Stimulated activated naive CD8-positive, alpha-beta T cell treated with anti-CD3 and anti-CD28 coated beads, Interleukin-15, Interleukin-2, amounts not matched to agents 100 ng/mL and 50 ng/mL, for 24 hours (primary cell): Measurements from ENCODE around the gene DUS2.
"Not testable (repeated sequence)": the region's sequence is repeated elsewhere in the genome, so short reads cannot be mapped to it uniquely, and the experiment has no call there.

Experiments
- H3K27ac Mint-ChIP-seq: one replicate; pipeline ENCODE4 v1.8.0; 2021; ENCODE audit warnings: mild to moderate bottlenecking, mixed read lengths
- H3K27me3 Mint-ChIP-seq: one replicate; pipeline ENCODE4 v1.8.0; 2021; ENCODE audit warnings: mixed read lengths
- H3K36me3 Mint-ChIP-seq: one replicate; pipeline ENCODE4 v1.8.0; 2021; ENCODE audit warnings: low read depth, mixed read lengths
- H3K4me1 Mint-ChIP-seq: one replicate; pipeline ENCODE4 v1.8.0; 2021; ENCODE audit warnings: low read depth, mixed read lengths
- H3K4me3 Mint-ChIP-seq: one replicate; pipeline ENCODE4 v1.8.0; 2021; ENCODE audit warnings: mild to moderate bottlenecking, mixed read lengths
- H3K9me3 Mint-ChIP-seq: one replicate; pipeline ENCODE4 v1.8.0; 2021; ENCODE audit warnings: mixed read lengths

DUS2 gene

DNA sequence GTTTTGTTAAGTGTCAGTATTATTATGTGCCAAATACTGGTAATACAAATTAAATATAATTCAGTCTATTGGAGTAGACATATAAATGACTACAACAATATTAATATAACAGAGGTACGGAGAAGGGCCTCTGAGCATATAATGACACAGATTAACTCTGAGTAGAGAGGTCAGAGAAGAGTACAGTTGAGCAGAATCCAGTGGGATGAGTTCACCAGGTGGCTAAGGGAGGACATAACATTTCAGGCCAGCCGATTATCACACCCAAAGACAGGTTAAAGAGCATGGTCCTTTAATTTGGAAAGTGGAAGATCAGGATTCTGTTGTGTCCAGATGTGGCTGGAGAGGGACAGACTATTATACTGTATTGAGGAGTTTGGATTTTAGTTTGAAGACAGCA, 73.4 kb downstream of the DUS2 start:
- H3K4me3 Mint-ChIP-seq: no peak overlapping the region
- peaks cover 14% of the 10 kb centered on the region for H3K36me3 Mint-ChIP-seq
- H3K27me3 Mint-ChIP-seq: no peaks in the 10 kb centered on the region
- H3K27ac Mint-ChIP-seq: peak overlapping the region; percentile 5
- H3K9me3 Mint-ChIP-seq: no peaks in the 10 kb centered on the region
- H3K4me1 Mint-ChIP-seq: peaks cover 81% of the 10 kb centered on the region

DNA sequence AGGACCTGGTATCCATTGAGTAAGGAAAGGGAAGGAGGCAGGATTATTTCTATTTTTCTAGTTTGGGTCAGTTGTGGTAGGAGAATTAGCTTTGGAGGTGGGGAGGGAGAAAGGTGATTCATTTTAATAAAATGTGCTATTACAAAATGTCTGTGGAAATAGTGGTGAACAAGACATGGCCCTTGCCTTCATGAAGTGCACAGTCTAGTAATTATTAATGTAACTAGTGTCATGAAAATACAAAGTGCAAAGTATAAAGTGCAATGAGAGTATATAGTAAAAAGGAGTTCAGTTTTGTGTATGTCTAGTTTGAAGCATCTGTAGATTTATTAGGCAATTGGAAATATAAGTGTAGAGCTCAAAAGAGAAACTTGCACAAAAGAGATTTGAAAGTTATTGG, 74.0 kb downstream of the DUS2 start:
- no peaks in the 10 kb centered on the region for H3K9me3 Mint-ChIP-seq
- H3K27ac Mint-ChIP-seq: peak overlapping the region; percentile 27
- no peaks in the 10 kb centered on the region for H3K27me3 Mint-ChIP-seq
- peaks cover 81% of the 10 kb centered on the region for H3K4me1 Mint-ChIP-seq
- peaks cover 18% of the 10 kb centered on the region for H3K36me3 Mint-ChIP-seq
- H3K4me3 Mint-ChIP-seq: no peak overlapping the region

DNA sequence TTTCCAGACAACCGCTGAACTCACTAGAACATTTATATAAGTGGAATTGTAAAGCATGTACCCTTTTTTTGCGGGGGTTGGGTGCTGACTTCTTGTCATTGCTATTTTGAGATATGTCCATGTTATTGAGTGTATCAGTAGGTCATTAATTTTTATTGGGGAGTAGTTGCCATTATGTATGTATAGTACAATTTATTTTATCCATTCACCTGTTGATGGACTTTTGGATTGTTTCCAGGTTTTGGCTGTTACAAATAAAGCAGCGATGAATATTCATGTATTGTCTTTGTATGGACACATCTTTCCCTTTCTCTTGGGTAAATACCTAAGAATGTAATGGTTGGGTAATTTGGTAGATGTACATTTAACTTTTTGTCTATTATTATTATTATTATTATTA, 74.8 kb downstream of the DUS2 start:
- no peak overlapping the region for H3K4me3 Mint-ChIP-seq
- no peaks in the 10 kb centered on the region for H3K9me3 Mint-ChIP-seq
- H3K4me1 Mint-ChIP-seq: peaks cover 82% of the 10 kb centered on the region
- H3K27me3 Mint-ChIP-seq: no peaks in the 10 kb centered on the region
- H3K27ac Mint-ChIP-seq: no peak overlapping the region
- H3K36me3 Mint-ChIP-seq: peaks cover 23% of the 10 kb centered on the region

DNA sequence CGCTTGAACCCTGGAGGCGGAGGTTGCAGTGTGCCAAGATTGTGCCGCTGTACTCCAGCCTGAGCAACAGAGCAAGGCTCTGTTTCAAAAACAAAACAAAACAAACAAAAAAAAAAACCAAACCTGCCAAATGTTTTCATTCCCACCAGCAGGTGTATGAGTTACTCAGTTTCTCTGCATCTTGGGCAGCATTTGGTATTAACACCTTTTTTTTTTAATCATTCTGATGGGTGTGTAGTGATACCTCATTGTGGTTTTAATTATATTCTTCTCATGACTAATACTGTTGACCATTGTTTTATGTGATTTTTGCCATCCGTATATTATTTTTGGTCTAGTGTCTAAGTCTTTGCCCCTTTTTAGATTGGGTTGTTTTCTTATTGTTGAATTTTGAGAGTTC, 77.4 kb downstream of the DUS2 start:
- peaks cover 2% of the 10 kb centered on the region for H3K9me3 Mint-ChIP-seq
- no peak overlapping the region for H3K4me3 Mint-ChIP-seq
- H3K27me3 Mint-ChIP-seq: no peaks in the 10 kb centered on the region
- H3K4me1 Mint-ChIP-seq: peaks cover 83% of the 10 kb centered on the region
- peaks cover 44% of the 10 kb centered on the region for H3K36me3 Mint-ChIP-seq
- H3K27ac Mint-ChIP-seq: peak overlapping the region; percentile 66

DNA sequence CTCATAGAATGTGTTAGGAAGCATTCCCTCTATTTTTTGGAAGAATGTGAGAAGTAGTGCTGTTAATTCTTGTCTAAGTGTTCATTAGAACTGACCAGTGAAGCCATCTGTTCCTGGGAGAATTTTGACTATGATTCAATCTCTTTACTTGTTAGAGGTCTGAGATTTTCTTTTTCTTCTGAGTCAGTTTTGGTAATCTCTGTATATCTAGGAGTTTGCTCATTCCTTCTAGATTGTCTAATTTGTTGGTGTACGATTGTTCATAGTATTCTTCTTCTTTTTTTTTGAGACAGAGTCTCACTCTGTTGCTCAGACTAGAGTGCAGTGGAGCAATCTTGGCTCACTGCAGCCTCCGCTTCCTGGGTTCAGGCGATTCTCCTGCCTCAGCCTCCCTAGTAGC, 82.5 kb downstream of the DUS2 start:
- peaks cover 90% of the 10 kb centered on the region for H3K4me1 Mint-ChIP-seq
- peaks cover 65% of the 10 kb centered on the region for H3K36me3 Mint-ChIP-seq
- H3K27me3 Mint-ChIP-seq: no peaks in the 10 kb centered on the region
- peaks cover 15% of the 10 kb centered on the region for H3K9me3 Mint-ChIP-seq
- H3K27ac Mint-ChIP-seq: peak overlapping the region; percentile 12
- H3K4me3 Mint-ChIP-seq: no peak overlapping the region

DNA sequence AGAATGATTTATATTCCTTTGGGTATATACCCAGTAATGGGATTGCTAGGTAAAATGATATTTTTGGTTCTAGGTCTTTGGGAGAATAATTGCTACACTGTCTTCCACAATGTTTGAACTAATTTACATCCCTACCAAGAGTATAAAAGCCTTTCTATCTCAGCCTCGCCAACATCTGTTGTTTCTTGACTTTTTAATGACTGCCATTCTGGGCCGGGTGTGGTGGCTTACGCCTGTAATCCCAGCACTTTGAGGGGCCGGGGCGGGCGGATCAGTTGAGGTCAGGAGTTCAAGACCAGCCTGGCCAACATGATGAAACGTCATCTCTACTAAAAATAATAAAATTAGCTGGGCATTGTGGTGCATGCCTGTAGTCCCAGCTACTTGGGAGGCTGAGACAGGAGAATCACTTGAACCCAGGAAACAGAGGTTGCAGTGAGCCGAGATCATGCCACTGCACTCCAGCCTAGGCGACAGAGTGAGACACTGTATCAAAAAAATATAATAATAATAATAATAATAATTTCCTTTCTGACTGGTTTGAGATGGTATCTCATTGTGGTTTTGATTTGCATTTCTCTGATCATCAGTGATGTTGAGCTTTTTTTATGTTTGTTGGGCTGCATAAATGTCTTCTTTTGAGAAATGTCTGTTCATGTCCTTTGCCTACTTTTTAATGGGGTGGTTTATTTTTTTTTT, 84.3 kb downstream of the DUS2 start:
- Mint-ChIP-seq H3K36me3 (peaks cover 68% of the 10 kb centered on the region), H3K9me3 (peaks cover 22% of the 10 kb centered on the region), H3K4me1 (peaks cover 92% of the 10 kb centered on the region)
- not testable (repeated sequence) for H3K27me3 Mint-ChIP-seq, H3K27ac Mint-ChIP-seq, H3K4me3 Mint-ChIP-seq

DNA sequence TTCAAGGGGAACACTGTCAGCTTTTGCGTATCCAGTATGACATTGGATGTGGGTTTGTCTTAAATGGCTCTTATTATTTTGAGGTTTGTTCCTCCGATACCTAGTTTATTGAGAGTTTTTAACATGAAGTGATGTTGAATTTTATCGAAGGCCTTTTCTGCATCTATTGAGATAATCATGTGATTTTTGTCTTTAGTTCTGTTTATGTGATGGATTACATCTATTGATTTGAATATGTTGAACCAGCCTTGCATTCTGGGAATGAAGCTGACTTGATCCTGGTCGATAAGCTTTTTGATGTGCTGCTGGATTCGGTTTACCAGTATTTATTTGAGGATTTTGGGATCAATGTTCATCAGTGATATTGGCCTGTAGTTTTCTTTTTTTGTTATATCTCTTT, 86.1 kb downstream of the DUS2 start:
- not testable (repeated sequence) for H3K27me3 Mint-ChIP-seq, H3K4me3 Mint-ChIP-seq
- Mint-ChIP-seq H3K36me3 (peaks cover 65% of the 10 kb centered on the region), H3K27ac (peak overlapping the region; percentile 42), H3K9me3 (peaks cover 22% of the 10 kb centered on the region), H3K4me1 (peaks cover 93% of the 10 kb centered on the region)

DNA sequence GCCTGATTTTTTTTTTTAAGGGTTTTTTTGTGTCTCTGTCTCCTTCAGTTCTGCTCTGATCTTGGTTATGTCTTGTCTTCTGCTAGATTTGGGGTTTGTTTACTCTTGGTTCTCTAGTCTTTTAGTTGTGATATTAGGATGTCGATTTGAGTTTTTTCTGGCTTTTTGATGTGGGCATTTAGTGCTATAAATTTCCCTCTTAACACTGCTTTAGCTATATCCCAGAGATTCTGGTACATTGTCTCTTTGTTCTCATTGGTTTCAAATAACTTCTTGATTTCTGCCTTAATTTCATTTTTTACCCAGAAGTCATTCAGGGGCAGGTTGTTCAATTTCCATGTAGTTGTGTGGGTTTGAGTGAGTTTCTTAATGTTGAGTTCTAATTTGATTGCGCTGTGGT, 87.5 kb downstream of the DUS2 start:
- H3K4me1 Mint-ChIP-seq: peaks cover 93% of the 10 kb centered on the region
- peak overlapping the region; percentile 67 for H3K27ac Mint-ChIP-seq
- not testable (repeated sequence) for H3K4me3 Mint-ChIP-seq, H3K27me3 Mint-ChIP-seq
- H3K9me3 Mint-ChIP-seq: peaks cover 18% of the 10 kb centered on the region
- H3K36me3 Mint-ChIP-seq: peaks cover 54% of the 10 kb centered on the region

DNA sequence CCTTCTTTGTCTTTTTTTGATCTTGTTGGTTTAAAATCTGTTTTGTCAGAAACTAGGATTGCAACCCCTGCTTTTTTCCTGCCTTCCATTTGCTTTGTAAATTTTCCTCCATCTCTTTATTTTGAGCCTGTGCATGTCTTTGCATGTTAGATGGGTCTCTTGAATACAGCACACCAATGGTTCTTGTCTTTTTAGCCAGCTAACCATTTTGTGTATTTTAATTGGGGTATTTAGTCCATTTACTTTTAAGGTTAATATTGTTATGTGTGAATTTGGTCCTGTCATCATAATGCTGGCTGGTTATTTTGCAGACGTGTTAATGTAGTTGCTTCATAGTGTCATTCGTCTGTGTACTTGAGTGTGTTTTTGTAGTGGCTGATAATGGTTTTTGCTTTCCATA, 88.3 kb downstream of the DUS2 start:
- peaks cover 93% of the 10 kb centered on the region for H3K4me1 Mint-ChIP-seq
- peaks cover 53% of the 10 kb centered on the region for H3K36me3 Mint-ChIP-seq
- H3K4me3 Mint-ChIP-seq: no peak overlapping the region
- no peak overlapping the region for H3K27ac Mint-ChIP-seq
- H3K27me3 Mint-ChIP-seq: no peaks in the 10 kb centered on the region
- peaks cover 18% of the 10 kb centered on the region for H3K9me3 Mint-ChIP-seq

DNA sequence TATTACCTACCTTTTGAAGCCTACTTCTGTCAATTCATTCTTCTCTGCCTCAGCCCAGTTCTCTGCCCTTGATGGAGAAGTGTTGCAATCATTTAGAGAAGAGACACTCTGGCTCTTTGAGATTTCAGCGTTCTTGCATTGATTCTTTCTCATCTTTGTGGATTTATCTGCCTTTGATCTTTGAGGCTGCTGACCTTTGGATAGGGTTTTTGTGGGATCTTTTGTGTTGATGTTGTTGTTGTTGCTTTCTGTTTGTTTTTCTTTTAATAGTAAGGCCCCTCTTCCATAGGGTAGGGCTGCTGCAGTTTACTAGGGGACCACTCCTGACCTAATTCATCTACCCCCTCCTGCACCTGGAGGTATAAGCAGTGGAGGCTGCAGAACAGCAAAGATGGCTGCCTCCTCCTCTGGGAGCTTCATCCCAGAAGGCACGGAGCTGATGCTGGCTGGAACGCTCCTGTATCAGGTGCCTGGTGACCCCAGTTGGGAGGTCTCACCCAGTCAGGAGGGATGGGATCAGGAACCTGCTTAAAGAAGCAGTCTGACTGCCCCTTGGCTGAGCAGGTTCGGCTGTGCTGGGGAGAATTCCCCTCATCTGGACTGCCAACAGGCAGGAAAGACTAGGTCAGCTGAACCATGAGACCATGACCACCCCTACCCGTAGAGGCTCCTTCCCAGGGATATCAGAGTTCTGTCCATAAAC, 90.1 kb downstream of the DUS2 start:
- no peak overlapping the region for H3K4me3 Mint-ChIP-seq
- H3K36me3 Mint-ChIP-seq: peaks cover 50% of the 10 kb centered on the region
- peaks cover 95% of the 10 kb centered on the region for H3K4me1 Mint-ChIP-seq
- H3K9me3 Mint-ChIP-seq: peaks cover 16% of the 10 kb centered on the region
- peak overlapping the region; percentile 36 for H3K27ac Mint-ChIP-seq
- H3K27me3 Mint-ChIP-seq: no peaks in the 10 kb centered on the region

DNA sequence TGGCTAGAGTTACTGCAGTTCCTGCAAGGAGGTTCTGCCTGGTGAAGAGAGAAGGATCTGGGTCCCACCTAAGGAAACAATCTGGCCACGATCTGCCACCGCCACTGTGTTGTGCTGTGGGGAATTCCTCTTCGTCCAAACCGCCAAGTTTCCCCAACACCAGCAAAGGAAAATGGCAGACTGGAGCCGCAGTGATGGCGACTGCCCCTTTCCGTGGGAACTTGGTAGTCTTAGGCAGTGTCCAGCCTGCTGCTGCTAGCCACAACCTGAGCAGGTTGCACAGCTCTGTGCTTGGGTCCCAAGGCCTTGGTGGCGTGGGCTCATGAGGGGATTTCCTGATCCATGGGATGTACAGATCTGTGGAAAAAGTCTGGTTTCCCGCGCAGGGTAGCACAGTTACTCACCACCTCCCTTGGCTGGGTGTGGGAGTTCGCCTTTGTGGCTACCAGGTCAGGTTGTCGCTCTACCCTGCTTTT, 90.7 kb downstream of the DUS2 start:
- peaks cover 46% of the 10 kb centered on the region for H3K36me3 Mint-ChIP-seq
- peaks cover 10% of the 10 kb centered on the region for H3K9me3 Mint-ChIP-seq
- H3K27me3 Mint-ChIP-seq: no peaks in the 10 kb centered on the region
- H3K4me1 Mint-ChIP-seq: peaks cover 95% of the 10 kb centered on the region
- H3K4me3 Mint-ChIP-seq: no peak overlapping the region
- peak overlapping the region; percentile 40 for H3K27ac Mint-ChIP-seq

DNA sequence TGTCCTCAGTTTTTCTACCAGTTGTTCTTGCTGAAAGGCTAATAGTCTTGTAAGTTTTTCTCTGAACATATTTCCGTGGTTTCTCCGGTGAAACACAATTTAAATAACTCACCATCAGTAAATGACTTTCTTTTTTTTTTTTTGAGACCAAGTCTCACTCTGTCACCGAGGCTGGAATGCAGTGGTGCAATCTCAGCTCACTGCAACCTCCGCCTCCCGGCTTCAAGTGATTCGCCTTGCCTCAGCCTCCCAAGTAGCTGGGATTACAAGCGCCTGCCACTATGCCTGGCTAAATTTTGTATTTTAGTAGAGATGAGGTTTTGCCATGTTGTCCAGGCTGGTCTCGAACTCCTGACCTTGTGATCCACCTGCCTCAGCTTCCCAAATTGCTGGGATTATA, 91.9 kb downstream of the DUS2 start:
- Mint-ChIP-seq H3K36me3 (peaks cover 35% of the 10 kb centered on the region), H3K4me1 (peaks cover 95% of the 10 kb centered on the region)
- H3K27ac Mint-ChIP-seq, H3K4me3 Mint-ChIP-seq, H3K27me3 Mint-ChIP-seq, H3K9me3 Mint-ChIP-seq: not testable (repeated sequence)

DNA sequence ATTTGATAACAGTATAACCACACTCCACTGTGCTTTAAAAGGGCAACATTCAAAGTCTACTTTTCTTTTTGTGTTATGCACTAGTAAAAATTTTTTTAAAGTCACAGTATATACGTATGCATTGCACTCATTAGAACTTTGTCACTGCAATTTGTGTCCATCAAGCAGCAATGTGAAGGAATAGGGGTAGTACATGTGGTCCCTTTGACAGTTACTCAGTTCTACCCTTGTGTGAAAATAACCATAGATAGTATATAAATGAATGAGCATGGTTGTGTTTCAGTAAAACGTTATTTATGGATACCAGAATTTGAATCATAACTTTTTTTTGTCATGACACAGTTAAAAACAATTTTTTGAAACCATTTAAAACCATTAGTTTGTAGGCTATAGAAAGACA, 92.8 kb downstream of the DUS2 start:
- no peak overlapping the region for H3K27ac Mint-ChIP-seq
- peaks cover 4% of the 10 kb centered on the region for H3K9me3 Mint-ChIP-seq
- peaks cover 98% of the 10 kb centered on the region for H3K4me1 Mint-ChIP-seq
- H3K36me3 Mint-ChIP-seq: peaks cover 28% of the 10 kb centered on the region
- H3K27me3 Mint-ChIP-seq: no peaks in the 10 kb centered on the region
- H3K4me3 Mint-ChIP-seq: no peak overlapping the region

DNA sequence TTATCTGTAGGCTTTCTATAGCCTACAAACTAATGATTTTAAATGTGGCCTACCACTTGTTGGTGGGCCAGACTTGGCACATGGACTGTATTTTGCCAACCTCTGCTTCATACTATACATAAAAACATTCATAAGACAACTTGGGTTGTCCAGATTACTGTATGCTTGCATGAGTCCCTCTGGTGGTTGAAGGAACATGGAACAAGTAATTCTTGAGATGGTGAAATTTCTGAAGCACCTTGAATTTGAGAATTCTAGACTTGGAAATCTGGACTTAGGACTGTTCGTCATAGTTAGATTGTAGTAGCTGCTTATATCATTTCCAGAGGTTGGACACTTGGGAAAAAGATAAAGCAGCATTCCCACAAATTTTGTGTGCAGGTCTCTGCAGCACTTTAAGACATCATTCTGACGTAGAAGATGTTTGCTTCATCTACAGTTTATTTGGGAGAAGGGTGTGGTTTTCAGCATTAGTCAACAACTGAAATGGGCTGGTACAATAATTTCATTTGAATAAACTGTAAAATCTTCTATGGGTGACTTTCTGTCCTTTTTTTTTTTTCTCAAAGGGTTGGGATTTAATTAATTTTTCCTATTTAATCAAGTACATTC, 93.3 kb downstream of the DUS2 start:
- Mint-ChIP-seq H3K27ac (no peak overlapping the region), H3K4me3 (no peak overlapping the region), H3K9me3 (peaks cover 2% of the 10 kb centered on the region), H3K36me3 (peaks cover 23% of the 10 kb centered on the region), H3K27me3 (no peaks in the 10 kb centered on the region), H3K4me1 (peaks cover 95% of the 10 kb centered on the region)

DNA sequence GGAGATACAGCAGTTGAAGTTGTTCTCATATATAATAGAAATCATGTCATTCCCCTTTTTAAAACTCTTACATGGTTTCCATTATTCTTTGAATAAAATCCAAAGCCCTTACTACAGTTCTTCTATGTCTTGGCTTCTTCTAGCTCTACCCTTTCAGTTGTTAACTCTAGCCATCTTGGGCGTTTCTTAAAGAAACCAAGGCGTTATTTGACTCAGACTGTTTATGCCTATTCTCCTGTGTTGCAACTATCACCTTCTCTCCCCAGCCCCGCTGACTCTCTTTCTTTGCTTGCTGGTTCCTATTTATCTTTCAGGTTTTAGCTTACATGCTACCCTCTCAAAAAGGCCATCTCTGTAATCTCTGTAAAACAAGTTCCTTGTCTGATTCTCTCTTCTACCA, 94.8 kb downstream of the DUS2 start:
- Mint-ChIP-seq H3K4me3 (no peak overlapping the region), H3K27ac (peak overlapping the region; percentile 1), H3K9me3 (no peaks in the 10 kb centered on the region), H3K36me3 (peaks cover 24% of the 10 kb centered on the region), H3K27me3 (no peaks in the 10 kb centered on the region), H3K4me1 (peaks cover 95% of the 10 kb centered on the region)
